D341Med (cell line): Measurements from ENCODE around the gene KIF26B.
"Not testable (repeated sequence)": the region's sequence is repeated elsewhere in the genome, so short reads cannot be mapped to it uniquely, and the experiment has no call there.

Source experiments
- DNase-seq: peaks from one replicate; pipeline ENCODE4 v3.0.0; 2012; ENCODE audit warnings: low spot score

The KIF26B gene

GRCh38 chr1:245356891-245357585 is 202.3 kb downstream of the KIF26B start:
- no peak for DNase-seq

- not testable (repeated sequence) for DNase-seq
Observed at GRCh38 chr1:245359101-245359680, 204.4 kb downstream of the KIF26B start.

GRCh38 chr1:245361065-245361464 is 206.3 kb downstream of the KIF26B start:
- no peak for DNase-seq

GRCh38 chr1:245361951-245362350 is 207.2 kb downstream of the KIF26B start:
- DNase-seq, result no peak

- no peak for DNase-seq
Observed at GRCh38 chr1:245363461-245364200, 208.8 kb downstream of the KIF26B start.

- DNase-seq, result no peak
Observed at GRCh38 chr1:245365095-245366020, 210.6 kb downstream of the KIF26B start.

- DNase-seq, result no peak
Observed at GRCh38 chr1:245366886-245367285, 212.1 kb downstream of the KIF26B start.

GRCh38 chr1:245370175-245370825 is 215.5 kb downstream of the KIF26B start:
- DNase-seq, result no peak

GRCh38 chr1:245370905-245371581 is 216.3 kb downstream of the KIF26B start:
- no peak for DNase-seq

- no peak for DNase-seq
Observed at GRCh38 chr1:245373131-245373530, 218.3 kb downstream of the KIF26B start.

- DNase-seq, result no peak
Observed at GRCh38 chr1:245375789-245376460, 221.1 kb downstream of the KIF26B start.

- no peak for DNase-seq
Observed at GRCh38 chr1:245377854-245378253, 223.1 kb downstream of the KIF26B start.

- DNase-seq, result no peak
Observed at GRCh38 chr1:245378311-245378722, 223.5 kb downstream of the KIF26B start.

GRCh38 chr1:245378745-245379144 is 224.0 kb downstream of the KIF26B start:
- no peak for DNase-seq

GRCh38 chr1:245380790-245381535 is 226.2 kb downstream of the KIF26B start:
- DNase-seq, result no peak

GRCh38 chr1:245382981-245383380 is 228.2 kb downstream of the KIF26B start:
- DNase-seq, result no peak

GRCh38 chr1:245383396-245384330 is 228.9 kb downstream of the KIF26B start:
- no peak for DNase-seq

GRCh38 chr1:245386297-245386971 is 231.6 kb downstream of the KIF26B start:
- no peak for DNase-seq
